SK-N-SH (cell line): ENCODE data around the gene PERM1. TPM values are rescaled to one million over a fixed set of nuclear protein-coding genes. Genes with fewer than 3 reads are reported as not detected.

Source experiments
- CTCF ChIA-PET: fragments of 300-600, 350-600 bp; formaldehyde crosslinking; extraction: SDS; loops from one replicate; lab custom pipeline; 2021; lab: Yijun Ruan, JAX
- POLR2A ChIA-PET: fragments of 350-600 bp; sonication (Branson Sonifier 250); formaldehyde crosslinking; extraction: SDS; loops from one replicate; lab custom pipeline; 2020; ENCODE audit warnings: antibody characterized with exemption, inconsistent platforms; lab: Yijun Ruan, JAX
- DNase-seq: peaks from one replicate; pipeline ENCODE4 v3.0.0; 2012
- H2AFZ ChIP-seq: fragments of 200-600 bp; sonication (generic); 2 replicates; pipeline ENCODE4 v1.8.1; 2016; ENCODE audit warnings: antibody characterized with exemption, mild to moderate bottlenecking, low read depth
- H3F3A ChIP-seq: fragments of 200-600 bp; sonication (generic); replicated peaks from 2 replicates; pipeline ENCODE3; 2016; ENCODE audit warnings: antibody characterized with exemption, mild to moderate bottlenecking; ENCODE audit not compliant: insufficient read depth
- H3K27ac ChIP-seq, 2 experiments: fragments of 200-500 bp in 1 of 2; fragments of 200-600 bp in 1 of 2; sonication (Bioruptor generic) in 1 of 2; sonication (generic), shearing (Covaris generic) in 1 of 2; 2 replicates each; pipeline versions ENCODE4 v1.5.1 to v1.6.1; 2014 to 2016; ENCODE audit warnings: low read depth in 2 of 2, inconsistent platforms in 1 of 2, low read length in 1 of 2, mild to moderate bottlenecking in 1 of 2, mixed read lengths in 1 of 2
- H3K27me3 ChIP-seq: fragments of 200-600 bp; sonication (generic), shearing (Covaris generic); 2 replicates; pipeline ENCODE4 v1.6.1; 2016; ENCODE audit warnings: mixed run types; ENCODE audit not compliant: insufficient read depth
- H3K36me3 ChIP-seq, 2 experiments: fragments of 200-500 bp in 1 of 2; fragments of 200-600 bp in 1 of 2; sonication (Bioruptor generic) in 1 of 2; sonication (generic) in 1 of 2; replicated peaks in 1 of 2; 2 replicates each; pipeline versions ENCODE3 to v1.5.1; 2014 to 2016; ENCODE audit warnings: low read length in 1 of 2, mild to moderate bottlenecking in 1 of 2; ENCODE audit not compliant: insufficient read depth in 2 of 2, control insufficient read depth in 1 of 2
- H3K4me1 ChIP-seq, 2 experiments: fragments of 200-500 bp in 1 of 2; fragments of 200-600 bp in 1 of 2; sonication (Bioruptor generic) in 1 of 2; sonication (generic), shearing (Covaris generic) in 1 of 2; 2 replicates each; pipeline versions ENCODE4 v1.5.1 to v1.6.1; 2014 to 2016; ENCODE audit warnings: low read depth in 1 of 2, low read length in 1 of 2, mixed run types in 1 of 2; ENCODE audit not compliant: insufficient read depth in 2 of 2, control insufficient read depth in 1 of 2
- H3K4me2 ChIP-seq: fragments of 200-600 bp; sonication (generic), shearing (Covaris generic); 2 replicates; pipeline ENCODE4 v1.6.1; 2017; ENCODE audit warnings: mixed run types
- H3K4me3 ChIP-seq, 2 experiments: fragments of 200-500 bp in 1 of 2; fragments of 200-600 bp in 1 of 2; sonication (Bioruptor generic) in 1 of 2; sonication (generic), shearing (Covaris generic) in 1 of 2; 2 replicates each; pipeline versions ENCODE4 v1.5.1 to v1.8.1; 2014 to 2016; ENCODE audit warnings: low read depth in 2 of 2, inconsistent platforms in 1 of 2, low read length in 1 of 2, mild to moderate bottlenecking in 1 of 2, mixed read lengths in 1 of 2, moderate library complexity in 1 of 2
- H3K79me2 ChIP-seq: fragments of 200-600 bp; sonication (generic); 2 replicates; pipeline ENCODE4 v1.8.1; 2017; ENCODE audit warnings: mild to moderate bottlenecking; ENCODE audit not compliant: insufficient read depth
- H3K9ac ChIP-seq: fragments of 200-600 bp; sonication (generic); 2 replicates; pipeline ENCODE4 v1.6.1; 2017; ENCODE audit warnings: mixed run types
- H3K9me2 ChIP-seq: fragments of 200-600 bp; sonication (generic); 2 replicates; pipeline ENCODE4 v1.6.1; 2017; ENCODE audit warnings: mixed run types
- H3K9me3 ChIP-seq: fragments of 200-600 bp; sonication (generic); 2 replicates; pipeline ENCODE4 v1.6.1; 2017; ENCODE audit warnings: mixed run types, mild to moderate bottlenecking, moderate library complexity
- H4K20me1 ChIP-seq: fragments of 200-600 bp; sonication (generic); 2 replicates; pipeline ENCODE4 v1.6.1; 2017; ENCODE audit warnings: mild to moderate bottlenecking, mixed run types; ENCODE audit not compliant: insufficient read depth
- ELF1 ChIP-seq: IDR thresholded peaks from 2 replicates; pipeline ENCODE4 v1.4.0; 2012
- EP300 ChIP-seq, 2 experiments: IDR thresholded peaks; 2 replicates each; pipeline versions ENCODE4 v1.4.0 to v1.6.1; 2012; ENCODE audit warnings: borderline replicate concordance in 1 of 2, low read depth in 1 of 2, low read length in 1 of 2
- EZH2phosphoT487 ChIP-seq: fragments of 200-600 bp; sonication (generic); IDR thresholded peaks from 2 replicates; pipeline ENCODE4 v1.6.1; 2017; ENCODE audit warnings: low read depth, mixed run types, mild to moderate bottlenecking, antibody characterized with exemption, moderate library complexity, borderline replicate concordance
- FOXJ3 ChIP-seq: sonication (generic); formaldehyde crosslinking; IDR thresholded peaks from 2 replicates; pipeline ENCODE4 v1.5.1; 2020; ENCODE audit warnings: mild to moderate bottlenecking, missing genetic modification reagents
- FOXM1 ChIP-seq: IDR thresholded peaks from 2 replicates; pipeline ENCODE4 v1.4.0; 2012; ENCODE audit warnings: low read depth, mild to moderate bottlenecking
- GABPA ChIP-seq: IDR thresholded peaks from 2 replicates; pipeline ENCODE4 v1.4.0; 2012; ENCODE audit warnings: low read depth, mild to moderate bottlenecking
- GATA2 ChIP-seq: sonication (generic); formaldehyde crosslinking; IDR thresholded peaks from 2 replicates; pipeline ENCODE4 v1.5.0; 2020; ENCODE audit warnings: mild to moderate bottlenecking, missing genetic modification reagents
- IRF3 ChIP-seq: fragments of 150-350 bp; IDR thresholded peaks from 2 replicates; pipeline ENCODE4 v1.6.1; 2016; ENCODE audit warnings: mild to moderate bottlenecking, low read depth, low read length
- JUND ChIP-seq: IDR thresholded peaks from 2 replicates; pipeline ENCODE4 v1.4.0; 2012
- NRF1 ChIP-seq: IDR thresholded peaks from 2 replicates; pipeline ENCODE4 v1.6.1; 2012; ENCODE audit warnings: low read depth, mild to moderate bottlenecking, low read length
- RAD21 ChIP-seq: IDR thresholded peaks from 2 replicates; pipeline ENCODE4 v1.6.1; 2012; ENCODE audit warnings: mild to moderate bottlenecking, low read length
- RFX5 ChIP-seq: IDR thresholded peaks from 2 replicates; pipeline ENCODE4 v1.6.1; 2012; ENCODE audit warnings: mild to moderate bottlenecking, improper control_type of control experiment, low read length
- RXRA ChIP-seq: IDR thresholded peaks from 2 replicates; pipeline ENCODE4 v1.4.0; 2012; ENCODE audit warnings: low read depth, mild to moderate bottlenecking, borderline replicate concordance
- TAF1 ChIP-seq: IDR thresholded peaks from 2 replicates; pipeline ENCODE4 v1.6.1; 2012; ENCODE audit warnings: low read depth, mild to moderate bottlenecking, low read length, moderate library complexity, borderline replicate concordance
- TCF12 ChIP-seq: IDR thresholded peaks from 2 replicates; pipeline ENCODE4 v1.4.0; 2012
- YY1 ChIP-seq: IDR thresholded peaks from 2 replicates; pipeline ENCODE4 v1.4.0; 2012; ENCODE audit warnings: low read depth, mild to moderate bottlenecking
- WGBS: methylation state at CpG from one replicate; pipeline ENCODE4 v1.1.6; 2017; ENCODE audit warnings: low lambda C conversion rate; 5-methylcytosine and 5-hydroxymethylcytosine counted together
- polyA plus RNA-seq, 3 experiments: library from polyadenylated mRNA; depleted of rRNA; stranded (reverse); fragments of >200 nt; gene quantifications; 2 replicates each; pipeline ENCODE4 v1.2.3, GENCODE V29; 2012
- TF ChIP-seq, protein P1 (sequence below): IDR thresholded peaks from 2 replicates; pipeline ENCODE4 v1.4.0; 2012; ENCODE audit warnings: low read depth, borderline replicate concordance
- TF ChIP-seq, protein P2 (sequence below): IDR thresholded peaks from 2 replicates; pipeline ENCODE4 v1.4.0; 2012; ENCODE audit warnings: low read depth

PERM1 gene
- polyA plus RNA-seq, 1 of the 3 experiments (the other 2 are of a cell fraction) = 0.25 TPM

GRCh38 chr1:965526-966134 is 16.3 kb downstream of the PERM1 start:
- peaks cover 0 to 14% of the 10 kb centered on the region in 2 experiments for H3K36me3 ChIP-seq
- POLR2A ChIA-PET = no interaction called here
- H3K27me3 ChIP-seq = no peaks in the 10 kb centered on the region
- H3K9ac ChIP-seq = no peak overlapping the region
- no peak overlapping the region for H3K4me2 ChIP-seq
- DNase-seq = no peak
- H4K20me1 ChIP-seq = no peaks in the 10 kb centered on the region
- no peak for TF ChIP-seq TCF12
- no peak for TF ChIP-seq JUND
- TF ChIP-seq, protein P1, sequence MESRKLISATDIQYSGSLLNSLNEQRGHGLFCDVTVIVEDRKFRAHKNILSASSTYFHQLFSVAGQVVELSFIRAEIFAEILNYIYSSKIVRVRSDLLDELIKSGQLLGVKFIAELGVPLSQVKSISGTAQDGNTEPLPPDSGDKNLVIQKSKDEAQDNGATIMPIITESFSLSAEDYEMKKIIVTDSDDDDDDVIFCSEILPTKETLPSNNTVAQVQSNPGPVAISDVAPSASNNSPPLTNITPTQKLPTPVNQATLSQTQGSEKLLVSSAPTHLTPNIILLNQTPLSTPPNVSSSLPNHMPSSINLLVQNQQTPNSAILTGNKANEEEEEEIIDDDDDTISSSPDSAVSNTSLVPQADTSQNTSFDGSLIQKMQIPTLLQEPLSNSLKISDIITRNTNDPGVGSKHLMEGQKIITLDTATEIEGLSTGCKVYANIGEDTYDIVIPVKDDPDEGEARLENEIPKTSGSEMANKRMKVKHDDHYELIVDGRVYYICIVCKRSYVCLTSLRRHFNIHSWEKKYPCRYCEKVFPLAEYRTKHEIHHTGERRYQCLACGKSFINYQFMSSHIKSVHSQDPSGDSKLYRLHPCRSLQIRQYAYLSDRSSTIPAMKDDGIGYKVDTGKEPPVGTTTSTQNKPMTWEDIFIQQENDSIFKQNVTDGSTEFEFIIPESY = no peak
- TF ChIP-seq FOXJ3 (CRISPR knock-in tag) = no peak
- no peak for TF ChIP-seq GABPA
- no peak for TF ChIP-seq TAF1
- TF ChIP-seq YY1 = no peak
- TF ChIP-seq RAD21 = no peak
- no peak for TF ChIP-seq GATA2 (CRISPR knock-in tag)
- TF ChIP-seq FOXM1 = no peak
- no peak for TF ChIP-seq IRF3
- TF ChIP-seq, protein P2, sequence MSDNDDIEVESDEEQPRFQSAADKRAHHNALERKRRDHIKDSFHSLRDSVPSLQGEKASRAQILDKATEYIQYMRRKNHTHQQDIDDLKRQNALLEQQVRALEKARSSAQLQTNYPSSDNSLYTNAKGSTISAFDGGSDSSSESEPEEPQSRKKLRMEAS = no peak
- TF ChIP-seq EZH2phosphoT487 = no peak
- TF ChIP-seq EP300 (IDR thresholded peaks at IDR 0.05; ENCODE audit: borderline replicate concordance in 1 of 2, low read depth in 1 of 2, low read length in 1 of 2) = no peak
- no peak for TF ChIP-seq RFX5
- no peak for TF ChIP-seq NRF1
- TF ChIP-seq RXRA = no peak
- TF ChIP-seq ELF1 = no peak
- TF ChIP-seq, all 33 proteins: peak for 0
- CTCF ChIA-PET = interaction anchor here (2.3 kb wide), 1 partner anchor 10 kb away, joined by 8 read pairs; no protein-coding TSS in a partner anchor
- H3F3A ChIP-seq = no peaks in the 10 kb centered on the region
- H3K4me1 ChIP-seq = peaks cover 0 to 7% of the 10 kb centered on the region in 2 experiments; a peak in 1 of 4 replicates
- no peak overlapping the region for H2AFZ ChIP-seq
- H3K4me3 ChIP-seq = no peak overlapping the region
- no peaks in the 10 kb centered on the region for H3K79me2 ChIP-seq
- H3K9me3 ChIP-seq = no peaks in the 10 kb centered on the region
- 93% methylated on average over 11 of the region's 26 CpGs for WGBS
- H3K9me2 ChIP-seq = no peaks in the 10 kb centered on the region
- H3K27ac ChIP-seq = no peak overlapping the region
